ENCODE results near the gene ZNF778. TPM values are rescaled to one million over a fixed set of nuclear protein-coding genes. Genes with fewer than 3 reads are reported as not detected.

Gene ZNF778
- polyA plus RNA-seq (2012; rRNA removed), result 6.2 and 10.8 TPM in 2 replicates
- 3.4 and 4.1 TPM in 2 replicates for polyA plus RNA-seq (2012; cell fraction: cytosol; rRNA removed)
- 8.1 and 10.9 TPM in 2 replicates for polyA plus RNA-seq (2012; cell fraction: nucleus; rRNA removed)

DNA sequence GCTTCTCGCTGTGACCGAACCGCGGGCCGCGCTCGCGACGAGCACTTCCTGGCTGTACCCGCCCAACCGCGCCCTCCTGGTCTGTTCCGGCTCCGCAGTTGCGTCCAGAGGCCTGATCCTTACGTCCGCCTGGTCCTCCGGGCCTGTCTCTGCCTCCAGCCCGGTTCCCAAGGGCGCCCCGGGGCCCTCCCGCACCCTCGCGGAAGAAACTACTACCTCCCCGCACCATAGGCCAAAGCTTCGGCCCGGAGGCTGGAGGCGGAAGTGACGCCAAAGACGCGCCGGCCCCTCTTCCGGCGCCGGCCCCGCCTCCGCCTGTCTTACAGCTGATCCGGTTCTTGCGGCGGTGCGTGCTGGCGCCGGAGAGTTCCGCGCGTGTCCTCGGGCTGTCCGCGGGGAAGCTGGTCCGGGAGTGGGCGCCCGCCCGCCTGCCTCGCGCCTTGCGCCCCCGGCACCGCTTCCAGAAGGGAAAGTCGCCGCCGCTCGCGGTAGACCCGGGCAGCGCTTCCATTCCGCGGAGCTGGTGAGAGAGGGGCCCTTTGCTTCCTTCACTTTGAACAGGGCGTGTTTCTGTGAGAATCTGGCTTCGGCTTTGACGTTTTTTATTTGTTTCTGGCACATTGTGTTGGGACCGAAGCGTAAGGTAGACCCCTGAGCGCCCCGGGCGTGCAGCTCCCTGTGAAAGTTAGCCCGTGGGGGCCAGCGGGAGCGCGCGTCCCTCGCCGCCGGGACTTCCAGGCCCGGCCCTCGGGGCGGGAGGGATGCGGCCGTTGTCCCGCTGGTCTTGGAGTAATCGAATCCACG lies at the start of gene ZNF778:
Gene ZNF778, plus strand, starts transcription at position 316 of the 804 bp plus-strand sequence. CDS start 3,425 bp downstream, outside the sequence.
- Histone ChIP-seq H3K27me3 (ENCODE audit: insufficient read depth) (no peaks in the 10 kb centered on the region), H4K20me1 (ENCODE audit: insufficient read depth) (no peaks in the 10 kb centered on the region), H3K9ac (peak within 1 kb of the TSS; percentile 85), H3F3A (replicated peaks; ENCODE audit: insufficient read depth) (no peaks in the 10 kb centered on the region), H3K79me2 (ENCODE audit: insufficient read depth) (peaks cover 33% of the 10 kb centered on the region), H3K36me3 (replicated peaks in 1 of 2; ENCODE audit: control insufficient read depth in 1 of 2, insufficient read depth in 2 of 2, low read length in 1 of 2) (peaks cover 8 to 13% of the 10 kb centered on the region in 2 experiments), H3K4me3 (ENCODE audit: low read depth in 2 of 2, low read length in 1 of 2) (peak within 1 kb of the TSS; percentile 83 to 84), H3K9me3 (no peaks in the 10 kb centered on the region), H3K9me2 (no peaks in the 10 kb centered on the region), H3K4me2 (peak within 1 kb of the TSS; percentile 85), H3K4me1 (ENCODE audit: control insufficient read depth in 1 of 2, insufficient read depth in 2 of 2, low read depth in 1 of 2, low read length in 1 of 2) (peaks cover 0 to 7% of the 10 kb centered on the region in 2 experiments; a peak in 2 of 4 replicates), H2AFZ (ENCODE audit: low read depth) (peak within 1 kb of the TSS; percentile 27; the same call in 1 of the 2 replicates), H3K27ac (ENCODE audit: low read depth in 2 of 2, low read length in 1 of 2) (peak within 1 kb of the TSS; percentile 77 to 84; a peak in 3 of 4 replicates)
- POLR2A ChIA-PET, result interaction anchor here (0.7 to 1.2 kb wide), 2 partner anchors 20 to 30 kb away, joined by 3 to 6 read pairs; no protein-coding TSS in a partner anchor
- 2% methylated on average over 51 of the region's 91 CpGs for WGBS (ENCODE audit: low lambda C conversion rate)
- CTCF ChIA-PET, result interaction anchor here (0.6 to 1.7 kb wide), 7 partner anchors 15 to 481 kb away, joined by 4 to 9 read pairs (median 4); partner anchors contain the start of gene APRT
- DNase-seq, result peak; percentile 95
- TF ChIP-seq NRF1 (IDR thresholded peaks at IDR 0.05; ENCODE audit: low read depth, low read length) (no peak), GATA2 (CRISPR knock-in tag; IDR thresholded peaks at IDR 0.05) (no peak), MEF2A (IDR thresholded peaks at IDR 0.05; ENCODE audit: borderline replicate concordance, low read depth) (no peak), SIN3A (IDR thresholded peaks at IDR 0.05; ENCODE audit: borderline replicate concordance, low read depth, low read length) (peak; percentile 92; the same call in 1 of the 2 replicates), POLR2AphosphoS5 (IDR thresholded peaks at IDR 0.05; ENCODE audit: low read depth, low read length) (peak; percentile 90), CHD2 (IDR thresholded peaks at IDR 0.05; ENCODE audit: low read length, partially characterized antibody) (no peak), ELF1 (IDR thresholded peaks at IDR 0.05) (peak; percentile 84), RCOR1 (IDR thresholded peaks at IDR 0.05; ENCODE audit: low read length) (no peak), TAF1 (IDR thresholded peaks at IDR 0.05; ENCODE audit: borderline replicate concordance, low read depth, low read length) (peak; percentile 78), EP300 (IDR thresholded peaks at IDR 0.05; ENCODE audit: borderline replicate concordance in 1 of 2, low read depth in 1 of 2, low read length in 1 of 2) (no peak), GABPA (IDR thresholded peaks at IDR 0.05; ENCODE audit: low read depth) (peak; percentile 93), MXI1 (IDR thresholded peaks at IDR 0.05; ENCODE audit: low read depth, low read length) (peak; percentile 88; the same call in 1 of the 2 replicates)
- TF ChIP-seq, protein P1, sequence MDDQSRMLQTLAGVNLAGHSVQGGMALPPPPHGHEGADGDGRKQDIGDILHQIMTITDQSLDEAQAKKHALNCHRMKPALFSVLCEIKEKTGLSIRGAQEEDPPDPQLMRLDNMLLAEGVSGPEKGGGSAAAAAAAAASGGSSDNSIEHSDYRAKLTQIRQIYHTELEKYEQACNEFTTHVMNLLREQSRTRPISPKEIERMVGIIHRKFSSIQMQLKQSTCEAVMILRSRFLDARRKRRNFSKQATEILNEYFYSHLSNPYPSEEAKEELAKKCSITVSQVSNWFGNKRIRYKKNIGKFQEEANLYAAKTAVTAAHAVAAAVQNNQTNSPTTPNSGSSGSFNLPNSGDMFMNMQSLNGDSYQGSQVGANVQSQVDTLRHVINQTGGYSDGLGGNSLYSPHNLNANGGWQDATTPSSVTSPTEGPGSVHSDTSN (IDR thresholded peaks at IDR 0.05), result 0 out of 2 replicates have a peak, but pooled peaks have one; percentile 4
- TF ChIP-seq, protein P2, sequence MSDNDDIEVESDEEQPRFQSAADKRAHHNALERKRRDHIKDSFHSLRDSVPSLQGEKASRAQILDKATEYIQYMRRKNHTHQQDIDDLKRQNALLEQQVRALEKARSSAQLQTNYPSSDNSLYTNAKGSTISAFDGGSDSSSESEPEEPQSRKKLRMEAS (IDR thresholded peaks at IDR 0.05; ENCODE audit: low read depth), result peak; percentile 82; the same call in 1 of the 2 replicates
- TF ChIP-seq, protein P3, sequence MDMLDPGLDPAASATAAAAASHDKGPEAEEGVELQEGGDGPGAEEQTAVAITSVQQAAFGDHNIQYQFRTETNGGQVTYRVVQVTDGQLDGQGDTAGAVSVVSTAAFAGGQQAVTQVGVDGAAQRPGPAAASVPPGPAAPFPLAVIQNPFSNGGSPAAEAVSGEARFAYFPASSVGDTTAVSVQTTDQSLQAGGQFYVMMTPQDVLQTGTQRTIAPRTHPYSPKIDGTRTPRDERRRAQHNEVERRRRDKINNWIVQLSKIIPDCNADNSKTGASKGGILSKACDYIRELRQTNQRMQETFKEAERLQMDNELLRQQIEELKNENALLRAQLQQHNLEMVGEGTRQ (IDR thresholded peaks at IDR 0.05; ENCODE audit: borderline replicate concordance, low read depth, low read length), result no peak
